ENCODE data around the gene CXCR1. TPM values are rescaled to one million over a fixed set of nuclear protein-coding genes. Genes with fewer than 3 reads are reported as not detected.

CXCR1 gene
- not detected in 5 replicates for total RNA-seq (2022; extraction: Qiagen RNA extraction)

DNA sequence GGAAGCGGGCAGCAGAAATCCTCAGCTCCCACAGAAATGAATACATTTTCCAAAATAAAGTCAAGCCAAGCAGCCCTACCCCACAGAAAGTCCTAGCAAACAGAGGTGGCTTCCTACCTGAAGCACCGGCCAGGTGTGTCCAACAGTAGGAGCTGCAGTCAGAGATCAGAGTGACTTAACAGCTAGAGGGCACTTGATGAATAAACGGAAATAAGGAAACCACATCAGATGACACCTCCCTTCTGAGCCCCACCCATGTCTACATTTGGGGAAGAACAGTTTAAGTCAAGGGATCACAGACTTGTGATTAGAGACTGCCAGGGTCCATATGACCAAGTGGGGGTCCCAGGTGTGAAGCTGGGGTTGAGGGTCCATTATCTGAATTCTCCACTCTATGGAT lies at the start of gene CXCR1:
TSS of gene CXCR1 (minus strand) at position 172 of the 400 bp plus-strand sequence. CDS start 1,751 bp downstream, outside the sequence.

DNA sequence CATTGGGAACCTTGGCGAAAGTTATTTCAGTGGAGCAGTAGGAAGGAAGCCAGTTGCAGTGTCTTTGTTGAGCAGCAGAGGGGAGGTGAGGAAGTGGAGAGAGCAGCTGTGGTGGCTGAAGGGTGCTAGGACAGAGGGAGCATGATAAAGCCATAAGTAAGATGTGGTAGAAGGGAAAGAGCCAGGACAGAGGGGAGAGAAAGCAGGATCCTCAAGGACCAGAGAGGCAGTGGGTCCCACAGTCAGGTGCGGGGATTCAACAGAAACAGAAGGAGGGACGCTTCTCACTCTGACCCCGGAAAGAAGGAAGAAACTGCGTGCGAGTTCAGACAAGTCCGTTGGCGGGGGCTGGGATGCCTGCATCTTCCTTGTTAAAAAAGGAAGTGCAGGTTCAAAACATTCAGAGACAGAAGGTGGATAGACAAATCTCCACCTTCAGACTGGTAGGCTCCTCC lies 41.1 kb downstream of the CXCR1 start, which contains the start of gene CXCR2:
TSS of gene CXCR2 (plus strand) at position 403 of the 455 bp plus-strand sequence. CDS start 8,774 bp downstream, outside the sequence.

Other genes with a start within 250 kb of the CXCR1 start
- 10.7 to 28.4 TPM (median 17.4 TPM) in 5 replicates for gene TNS1, start 164.0 kb downstream of the CXCR1 start, total RNA-seq (2022; extraction: Qiagen RNA extraction)
- not detected in 5 replicates for gene RUFY4, start 97.7 kb downstream of the CXCR1 start, total RNA-seq (2022; extraction: Qiagen RNA extraction)
- not detected in 5 replicates for gene CXCR2, start 40.9 kb downstream of the CXCR1 start, total RNA-seq (2022; extraction: Qiagen RNA extraction)
- 291 to 312 TPM (median 310 TPM) in 5 replicates for gene ARPC2, start 50.2 kb upstream of the CXCR1 start, total RNA-seq (2022; extraction: Qiagen RNA extraction)
- 0.17 to 0.59 TPM (median 0.49 TPM) in 5 replicates for gene GPBAR1, start 94.1 kb upstream of the CXCR1 start, total RNA-seq (2022; extraction: Qiagen RNA extraction)
- 117 to 194 TPM (median 124 TPM) in 5 replicates for gene AAMP, start 103.2 kb upstream of the CXCR1 start, total RNA-seq (2022; extraction: Qiagen RNA extraction)
- 63.9 to 67.2 TPM (median 64.0 TPM) in 5 replicates for gene PNKD, start 103.6 kb upstream of the CXCR1 start, total RNA-seq (2022; extraction: Qiagen RNA extraction)
- 125 to 143 TPM (median 136 TPM) in 5 replicates for gene TMBIM1, start 125.5 kb upstream of the CXCR1 start, total RNA-seq (2022; extraction: Qiagen RNA extraction)
- 0.11 to 0.18 TPM in 2 of 5 replicates, not detected in the others for gene CATIP, start 189.9 kb upstream of the CXCR1 start, total RNA-seq (2022; extraction: Qiagen RNA extraction)
- gene SLC11A1, start 215.3 kb upstream of the CXCR1 start, total RNA-seq (2022; extraction: Qiagen RNA extraction), result 0.11 to 0.20 TPM (median 0.16 TPM) in 5 replicates
- gene CTDSP1, start 232.9 kb upstream of the CXCR1 start, total RNA-seq (2022; extraction: Qiagen RNA extraction), result 54.3 to 79.0 TPM (median 77.9 TPM) in 5 replicates